Diencephalon (tissue), 1 donor: ENCODE measurements around the gene RAB2B. TPM values are rescaled to one million over a fixed set of nuclear protein-coding genes. Genes with fewer than 3 reads are reported as not detected.

Experiments used
- small RNA-seq: library from RNA; depleted of rRNA; stranded (forward); fragments of <200 nt; gene quantifications from one replicate; pipeline ENCODE3, GENCODE V24; 2014
- total RNA-seq: library from RNA; depleted of rRNA; stranded (reverse); fragments of >200 nt; gene quantifications from one replicate; pipeline ENCODE4 v1.2.3, GENCODE V29; 2014

The RAB2B gene
- 43.8 TPM for total RNA-seq

GRCh38 chr14:21476925-21477681 lies at the start of gene RAB2B, which contains the start of gene TOX4:
Gene RAB2B (minus strand): TSS chr14:21476959. CDS start chr14:21476872, 87 bp downstream.
Gene TOX4 (plus strand): TSS chr14:21477195. CDS start chr14:21477279, 84 bp downstream.

GRCh38 chr14:21525962-21526671 lies 49.4 kb upstream of the RAB2B start, which contains the start of gene SALL2:
Gene SALL2 (minus strand): TSS chr14:21526346. CDS start chr14:21526127, 219 bp downstream.

GRCh38 chr14:21510735-21511657 lies 34.2 kb upstream of the RAB2B start, which contains the start of gene METTL3:
Gene METTL3 (minus strand): TSS chr14:21511340. CDS start chr14:21511223, 117 bp downstream.

GRCh38 chr14:21455912-21456667 lies 20.7 kb downstream of the RAB2B start, which contains the start of gene CHD8:
Gene CHD8 (minus strand): TSS chr14:21456123. CDS start chr14:21431643, 24,480 bp downstream.

Small RNA genes lying within 50 kb of the gene (small RNA-seq; reads per million reads assigned to genes)
- gene RN7SL650P: not detected

Other genes starting within 250 kb of the RAB2B start
- 559 TPM for gene HNRNPC, start 207.5 kb downstream of the RAB2B start, total RNA-seq
- gene RPGRIP1, start 196.9 kb downstream of the RAB2B start, total RNA-seq: 0.69 TPM
- 85.6 TPM for gene SUPT16H, start 92.9 kb downstream of the RAB2B start, total RNA-seq
- gene CHD8, start 20.8 kb downstream of the RAB2B start, total RNA-seq: 81.7 TPM
- 38.1 TPM for gene TOX4, start 236 bp upstream of the RAB2B start, total RNA-seq
- 71.3 TPM for gene METTL3, start 34.4 kb upstream of the RAB2B start, total RNA-seq
- gene SALL2, start 49.4 kb upstream of the RAB2B start, total RNA-seq: 30.4 TPM
- not detected for gene OR10G3, start 103.1 kb upstream of the RAB2B start, total RNA-seq
- not detected for gene OR10G2, start 158.0 kb upstream of the RAB2B start, total RNA-seq
- not detected for gene OR4E2, start 176.9 kb upstream of the RAB2B start, total RNA-seq
- not detected for gene OR4E1, start 196.9 kb upstream of the RAB2B start, total RNA-seq